Endothelial cell of umbilical vein (primary cell): ENCODE measurements around the gene FOXP1.

Experiments
- CTCF ChIP-seq, 2 donors: IDR thresholded peaks; 1 replicate in 1 of 2; 2 replicates in 1 of 2; pipeline ENCODE4 v1.5.1; 2011; ENCODE audit warnings: low read length in 2 of 2, mild to moderate bottlenecking in 2 of 2, moderate library complexity in 2 of 2, control low read depth in 1 of 2, inconsistent platforms in 1 of 2, low read depth in 1 of 2; ENCODE audit not compliant: insufficient read depth in 1 of 2; ENCODE audit errors: extremely low read depth in 1 of 2
- EZH2 ChIP-seq: IDR thresholded peaks from 2 replicates; pipeline ENCODE4 v1.6.1; 2012; ENCODE audit warnings: borderline replicate concordance, low read depth, mild to moderate bottlenecking, moderate library complexity, low read length, inconsistent platforms; ENCODE audit not compliant: severe bottlenecking
- FOS ChIP-seq: IDR thresholded peaks from 2 replicates; pipeline ENCODE4 v1.6.1; 2011; ENCODE audit warnings: mild to moderate bottlenecking, low read length, moderate library complexity, borderline replicate concordance; ENCODE audit not compliant: insufficient read depth
- GATA2 ChIP-seq: IDR thresholded peaks from 2 replicates; pipeline ENCODE4 v1.7.0; 2011; ENCODE audit warnings: low read depth, mild to moderate bottlenecking, moderate library complexity, mixed read lengths, low read length; ENCODE audit not compliant: insufficient read length, insufficient read depth
- JUN ChIP-seq: IDR thresholded peaks from 2 replicates; pipeline ENCODE4 v1.6.1; 2011; ENCODE audit warnings: borderline replicate concordance, low read depth; ENCODE audit not compliant: insufficient read length, insufficient read depth
- POLR2A ChIP-seq: IDR thresholded peaks from 2 replicates; pipeline ENCODE4 v1.6.1; 2012; ENCODE audit warnings: low read depth, mild to moderate bottlenecking, control low read depth, low read length

- TF ChIP-seq CTCF (IDR thresholded peaks at IDR 0.05; ENCODE audit: extremely low read depth in 1 of 2, insufficient read depth in 1 of 2, low read depth in 1 of 2, low read length in 2 of 2) (no peak), EZH2 (no peak), POLR2A (no peak), FOS (no peak), JUN (no peak), GATA2 (no peak)
Measured at GRCh38 chr3:71046791-71047190, 536.7 kb downstream of the FOXP1 start.
